H1 (cell line): ENCODE measurements around the gene SCFD1. TPM values are rescaled to one million over a fixed set of nuclear protein-coding genes. Genes with fewer than 3 reads are reported as not detected.

ENCODE experiments used
- CTCF ChIA-PET: fragments of 300-600 bp; sonication (Branson Sonifier 250); formaldehyde crosslinking; loops from one replicate; lab custom pipeline; 2021; ENCODE audit not compliant: partially characterized antibody; lab: Charles Lee
- POLR2A ChIA-PET: fragments of 300-600 bp; sonication (Branson Sonifier 250); formaldehyde crosslinking; loops from one replicate; lab custom pipeline; 2021; ENCODE audit warnings: inconsistent platforms; ENCODE audit not compliant: partially characterized antibody; lab: Charles Lee
- DNase-seq, 2 experiments: peaks; one replicate each; pipeline versions ENCODE4 v3.0.0 to v3.0.0-alpha.2; 2010 to 2022; ENCODE audit warnings: low spot score in 2 of 2, low read depth in 1 of 2, mixed read lengths in 1 of 2
- FAIRE-seq: peaks from 2 replicates; lab custom pipeline; 2011; peaks lifted over from hg19 to GRCh38; lab: Jason Lieb, UNC
- H2AFZ ChIP-seq: 2 replicates; pipeline ENCODE4 v1.8.1; 2012; ENCODE audit warnings: low read length, inconsistent platforms
- H2AK5ac ChIP-seq: 2 replicates; pipeline ENCODE4 v1.6.1; 2013; ENCODE audit warnings: low read depth, low read length
- H2BK120ac ChIP-seq: replicated peaks from 2 replicates; pipeline ENCODE3; 2013; ENCODE audit warnings: low read depth, low read length, inconsistent platforms
- H2BK12ac ChIP-seq: 2 replicates; pipeline ENCODE4 v1.6.1; 2013; ENCODE audit warnings: low read depth, low read length
- H2BK15ac ChIP-seq: 2 replicates; pipeline ENCODE4 v1.6.1; 2013; ENCODE audit warnings: low read length
- H2BK20ac ChIP-seq: 2 replicates; pipeline ENCODE4 v1.6.1; 2013; ENCODE audit warnings: low read length
- H2BK5ac ChIP-seq: 2 replicates; pipeline ENCODE4 v1.6.1; 2013; ENCODE audit warnings: low read depth, low read length
- H3K14ac ChIP-seq: 2 replicates; pipeline ENCODE4 v1.6.1; 2013; ENCODE audit warnings: inconsistent platforms; ENCODE audit not compliant: insufficient read length
- H3K18ac ChIP-seq: 2 replicates; pipeline ENCODE4 v1.6.1; 2013; ENCODE audit warnings: low read length; ENCODE audit errors: extremely low read depth
- H3K23ac ChIP-seq: 2 replicates; pipeline ENCODE4 v1.6.1; 2013; ENCODE audit warnings: inconsistent platforms; ENCODE audit not compliant: insufficient read length
- H3K23me2 ChIP-seq: 2 replicates; pipeline ENCODE4 v1.6.1; 2013; ENCODE audit warnings: low read depth, low read length
- H3K27ac ChIP-seq: 2 replicates; pipeline ENCODE4 v1.6.1; 2011; ENCODE audit warnings: low read depth, low read length, inconsistent platforms
- H3K27me3 ChIP-seq, 4 experiments: replicated peaks in 1 of 4; 1 replicate in 1 of 4; 2 replicates in 3 of 4; pipeline versions ENCODE4 v1.6.1 to v1.8.1; 2011 to 2013; ENCODE audit warnings: low read length in 3 of 4, mild to moderate bottlenecking in 3 of 4, inconsistent platforms in 2 of 4, mixed read lengths in 2 of 4, moderate library complexity in 1 of 4; ENCODE audit not compliant: control insufficient read depth in 3 of 4, insufficient read depth in 3 of 4; ENCODE audit errors: extremely low read depth in 1 of 4
- H3K36me3 ChIP-seq, 4 experiments: 2 replicates each; pipeline versions ENCODE4 v1.6.1 to v1.8.1; 2011 to 2013; ENCODE audit warnings: mild to moderate bottlenecking in 4 of 4, low read length in 3 of 4, moderate library complexity in 2 of 4, control low read depth in 1 of 4, inconsistent platforms in 1 of 4; ENCODE audit not compliant: insufficient read depth in 4 of 4, control insufficient read depth in 2 of 4
- H3K4ac ChIP-seq: replicated peaks from 2 replicates; pipeline ENCODE3; 2013; ENCODE audit warnings: low read length, low read depth, mixed read lengths, inconsistent platforms; ENCODE audit not compliant: insufficient read length
- H3K4me1 ChIP-seq, 4 experiments: replicated peaks in 1 of 4; 1 replicate in 1 of 4; 2 replicates in 3 of 4; pipeline versions ENCODE4 v1.6.1 to v1.8.1; 2011 to 2013; ENCODE audit warnings: low read length in 3 of 4, inconsistent platforms in 2 of 4, mixed read lengths in 1 of 4; ENCODE audit not compliant: insufficient read depth in 4 of 4, control insufficient read depth in 3 of 4
- H3K4me2 ChIP-seq, 2 experiments: 2 replicates each; pipeline versions ENCODE4 v1.6.1 to v1.8.1; 2011 to 2013; ENCODE audit warnings: low read depth in 2 of 2, low read length in 2 of 2, control low read depth in 1 of 2, inconsistent platforms in 1 of 2, mild to moderate bottlenecking in 1 of 2; ENCODE audit not compliant: insufficient read depth in 1 of 2
- H3K4me3 ChIP-seq, 4 experiments: fragments of 200-600, 300-600 bp in 1 of 4; sonication (generic), shearing (Covaris generic), sonication (Bioruptor Twin) in 1 of 4; 2 replicates each; pipeline versions ENCODE4 v1.5.1 to v1.8.1; 2011 to 2016; ENCODE audit warnings: low read length in 4 of 4, low read depth in 3 of 4, control low read depth in 2 of 4, inconsistent platforms in 2 of 4, mild to moderate bottlenecking in 2 of 4, mixed read lengths in 1 of 4, moderate library complexity in 1 of 4; ENCODE audit not compliant: insufficient read depth in 2 of 4; ENCODE audit errors: extremely low read depth in 1 of 4
- H3K56ac ChIP-seq: replicated peaks from 2 replicates; pipeline ENCODE3; 2013; ENCODE audit warnings: low read depth, mild to moderate bottlenecking, mixed read lengths, low read length, inconsistent platforms; ENCODE audit not compliant: insufficient read length
- H3K79me1 ChIP-seq: 2 replicates; pipeline ENCODE4 v1.6.1; 2013; ENCODE audit warnings: low read depth, low read length, control low read depth
- H3K79me2 ChIP-seq, 2 experiments: 2 replicates each; pipeline versions ENCODE4 v1.6.1 to v1.8.1; 2012 to 2013; ENCODE audit warnings: low read length in 2 of 2, mild to moderate bottlenecking in 2 of 2, inconsistent platforms in 1 of 2; ENCODE audit not compliant: insufficient read depth in 2 of 2, control insufficient read depth in 1 of 2
- H3K9ac ChIP-seq, 4 experiments: replicated peaks in 1 of 4; 1 replicate in 1 of 4; 2 replicates in 3 of 4; pipeline versions ENCODE4 v1.6.1 to v1.8.1; 2011 to 2013; ENCODE audit warnings: low read depth in 3 of 4, low read length in 3 of 4, control low read depth in 2 of 4, mild to moderate bottlenecking in 2 of 4, moderate library complexity in 2 of 4, inconsistent platforms in 1 of 4; ENCODE audit errors: extremely low read depth in 1 of 4
- H3K9me3 ChIP-seq, 2 experiments: 2 replicates each; pipeline versions ENCODE4 v1.6.1 to v1.8.1; 2012 to 2013; ENCODE audit warnings: mild to moderate bottlenecking in 2 of 2, moderate library complexity in 2 of 2, control low read depth in 1 of 2, inconsistent platforms in 1 of 2, low read depth in 1 of 2, low read length in 1 of 2, mixed read lengths in 1 of 2; ENCODE audit not compliant: insufficient read depth in 2 of 2
- H4K20me1 ChIP-seq, 2 experiments: replicated peaks in 1 of 2; 2 replicates each; pipeline versions ENCODE3 to v1.8.1; 2011 to 2013; ENCODE audit warnings: inconsistent platforms in 2 of 2, low read length in 2 of 2, mild to moderate bottlenecking in 1 of 2; ENCODE audit not compliant: insufficient read depth in 2 of 2, control insufficient read depth in 1 of 2
- H4K5ac ChIP-seq: 2 replicates; pipeline ENCODE4 v1.6.1; 2013; ENCODE audit warnings: low read length, low read depth, mixed read lengths, inconsistent platforms; ENCODE audit not compliant: insufficient read length
- H4K8ac ChIP-seq: 2 replicates; pipeline ENCODE4 v1.8.0; 2013; ENCODE audit warnings: mild to moderate bottlenecking, moderate library complexity, low read length, inconsistent platforms; ENCODE audit not compliant: insufficient read depth; ENCODE audit errors: extremely low read depth
- H4K91ac ChIP-seq: replicated peaks from 2 replicates; pipeline ENCODE3; 2013; ENCODE audit warnings: low read length, mixed read lengths, inconsistent platforms; ENCODE audit not compliant: insufficient read length
- CBX5 ChIP-seq: fragments of 300-800, 300-1000 bp; sonication (generic); IDR thresholded peaks from 2 replicates; pipeline ENCODE4 v1.7.1; 2016; ENCODE audit warnings: antibody characterized with exemption, low read length, low read depth
- CBX8 ChIP-seq: fragments of 300-800, 300-1000 bp; sonication (generic); IDR thresholded peaks from 2 replicates; pipeline ENCODE4 v1.7.1; 2016; ENCODE audit warnings: low read depth, low read length, borderline replicate concordance
- CHD2 ChIP-seq: IDR thresholded peaks from 2 replicates; pipeline ENCODE4 v1.6.1; 2012; ENCODE audit warnings: low read length, improper control_type of control experiment
- CTBP2 ChIP-seq: IDR thresholded peaks from 2 replicates; pipeline ENCODE4 v1.7.0; 2011; ENCODE audit warnings: borderline replicate concordance, mild to moderate bottlenecking, moderate library complexity, mixed read lengths, low read length; ENCODE audit not compliant: insufficient read depth, insufficient read length
- HDAC2 ChIP-seq, 2 experiments: fragments of 300-600 bp in 1 of 2; sonication (generic) in 1 of 2; IDR thresholded peaks; 2 replicates each; pipeline ENCODE4 v1.6.1; 2011 to 2012; ENCODE audit warnings: low read depth in 2 of 2, low read length in 2 of 2, mild to moderate bottlenecking in 2 of 2, moderate library complexity in 2 of 2, borderline replicate concordance in 1 of 2, inconsistent platforms in 1 of 2
- NRF1 ChIP-seq: IDR thresholded peaks from 2 replicates; pipeline ENCODE4 v1.6.1; 2011; ENCODE audit warnings: mild to moderate bottlenecking, low read depth, low read length, improper control_type of control experiment
- RAD21 ChIP-seq, 2 experiments: IDR thresholded peaks in 1 of 2; conservative IDR thresholded peaks in 1 of 2; 2 replicates each; pipeline ENCODE4 v1.6.1; 2011; ENCODE audit warnings: low read depth in 2 of 2, low read length in 2 of 2, improper control_type of control experiment in 1 of 2, inconsistent platforms in 1 of 2, mild to moderate bottlenecking in 1 of 2, moderate library complexity in 1 of 2
- SIRT6 ChIP-seq: IDR thresholded peaks from one replicate; pipeline ENCODE4 v1.7.1; 2012; ENCODE audit warnings: low read length, inconsistent platforms
- SRF ChIP-seq: IDR thresholded peaks from 2 replicates; pipeline ENCODE4 v1.6.1; 2011; ENCODE audit warnings: mild to moderate bottlenecking, low read depth, low read length, moderate library complexity
- TAF1 ChIP-seq: IDR thresholded peaks from 2 replicates; pipeline ENCODE4 v1.6.1; 2011; ENCODE audit warnings: mild to moderate bottlenecking, low read depth, low read length
- YY1 ChIP-seq: IDR thresholded peaks from 2 replicates; pipeline ENCODE4 v1.6.1; 2011; ENCODE audit warnings: low read depth, mild to moderate bottlenecking, low read length
- WGBS, 2 experiments: shearing (Covaris generic) in 1 of 2; methylation state at CpG; one replicate each; pipeline versions ENCODE4 v1.1.6 to v1.1.7; 2013 to 2015; ENCODE audit warnings: low lambda C conversion rate in 2 of 2, mixed read lengths in 2 of 2, inconsistent platforms in 1 of 2, low coverage in 1 of 2, missing lambda C conversion rate in 1 of 2; ENCODE audit not compliant: insufficient replicate concordance in 2 of 2, insufficient coverage in 1 of 2, insufficient read length in 1 of 2; ENCODE audit errors: extremely low coverage in 1 of 2, missing lambda C conversion rate in 1 of 2; 5-methylcytosine and 5-hydroxymethylcytosine counted together
- polyA plus RNA-seq, 7 experiments: library from polyadenylated mRNA; depleted of rRNA in 3 of 7; stranded (reverse) in 5 of 7; unstranded in 2 of 7; fragments of >200 nt in 5 of 7; fragments of 200-250 nt in 2 of 7; gene quantifications; 1 replicate in 5 of 7; 2 replicates in 1 of 7; 4 replicates in 1 of 7; pipeline versions ENCODE4 v1.2.1 to v1.2.3, GENCODE V29; 2011 to 2013; ENCODE audit warnings: missing spikeins in 2 of 7, mixed read lengths in 2 of 7
- total RNA-seq: library from RNA; stranded (reverse); fragmentation: NEBNext Ultra II Directional; extraction: Animal tissue kit (Norgen Biotek cat#: 25700); gene quantifications from 2 replicates; pipeline ENCODE4 v1.2.1, GENCODE V29; 2021
- TF ChIP-seq, protein P1 (sequence below), 3 experiments: IDR thresholded peaks; 1 replicate in 2 of 3; 2 replicates in 1 of 3; pipeline versions ENCODE4 v1.5.1 to v1.6.1; 2011; ENCODE audit warnings: low read length in 3 of 3, mild to moderate bottlenecking in 3 of 3, inconsistent platforms in 2 of 3, low read depth in 1 of 3, moderate library complexity in 1 of 3; ENCODE audit not compliant: insufficient read depth in 1 of 3; ENCODE audit errors: control extremely low read depth in 1 of 3

SCFD1 gene
- total and polyA plus RNA-seq, 2 of the 8 experiments (the other 6 are each of a cell fraction or from before 2014, with no cell fraction given) = 32.8 to 64.5 TPM

DNA sequence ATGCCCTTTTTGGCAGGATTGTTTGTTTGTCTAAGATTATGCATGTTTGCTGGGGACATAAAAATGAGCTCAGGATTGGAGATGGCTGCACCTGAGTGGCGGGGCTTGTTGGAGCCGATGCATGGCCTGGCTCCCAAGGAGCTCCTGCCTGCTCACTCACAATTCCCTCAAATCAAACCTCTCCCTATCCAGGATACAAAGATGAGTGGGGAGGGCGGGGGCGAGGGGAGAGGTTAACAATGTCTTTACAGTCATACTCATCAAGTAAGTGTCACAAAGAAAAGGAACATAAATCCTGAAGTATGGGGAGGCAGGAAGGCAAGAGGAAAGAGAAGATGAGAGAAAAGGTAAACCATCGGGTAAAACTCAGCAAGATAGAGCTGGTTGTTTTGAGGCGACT, 148.3 kb downstream of the SCFD1 start:
- Histone ChIP-seq H2BK15ac (no peak overlapping the region), H3K4me2 (no peak overlapping the region), H3K56ac (no peak overlapping the region), H3K23me2 (no peaks in the 10 kb centered on the region), H3K4ac (no peak overlapping the region), H2AFZ (no peak overlapping the region), H4K91ac (no peak overlapping the region), H2BK12ac (no peak overlapping the region), H2BK20ac (no peak overlapping the region), H3K79me1 (no peaks in the 10 kb centered on the region), H4K8ac (no peak overlapping the region), H4K20me1 (no peaks in the 10 kb centered on the region), H3K18ac (no peak overlapping the region), H3K27me3 (no peaks in the 10 kb centered on the region), H3K4me1 (no peaks in the 10 kb centered on the region), H2AK5ac (no peak overlapping the region), H3K23ac (no peak overlapping the region), H3K9ac (no peak overlapping the region), H3K4me3 (no peak overlapping the region), H3K9me3 (no peaks in the 10 kb centered on the region), H3K14ac (no peak overlapping the region), H2BK5ac (no peak overlapping the region), H4K5ac (no peak overlapping the region), H2BK120ac (no peak overlapping the region), H3K36me3 (no peaks in the 10 kb centered on the region), H3K79me2 (no peaks in the 10 kb centered on the region), H3K27ac (no peak overlapping the region)
- WGBS, 2 experiments = 79% methylated on average over 6 of the region's 6 CpGs; no CpG with 5 or more reads in 1 of the 2 experiments
- no peak for FAIRE-seq
- ChIA-PET CTCF (interaction anchor here (0.9 to 1.2 kb wide), 4 partner anchors 11 to 254 kb away, joined by 3 to 5 read pairs (median 4); no protein-coding TSS in a partner anchor), POLR2A (no interaction called here)
- DNase-seq = no peak
- TF ChIP-seq CHD2 (no peak), HDAC2 (IDR thresholded peaks at IDR 0.05; ENCODE audit: borderline replicate concordance in 1 of 2, low read depth in 2 of 2, low read length in 2 of 2) (no peak), YY1 (no peak), CTBP2 (no peak), NRF1 (no peak), SIRT6 (no peak), TAF1 (no peak), RAD21 (IDR thresholded peaks at IDR 0.05 in 1 of 2, conservative IDR thresholded peaks at IDR 0.05 in 1 of 2; ENCODE audit: low read depth in 2 of 2, low read length in 2 of 2) (no peak), SRF (no peak), CBX8 (no peak), CBX5 (no peak)
- TF ChIP-seq, protein P1, sequence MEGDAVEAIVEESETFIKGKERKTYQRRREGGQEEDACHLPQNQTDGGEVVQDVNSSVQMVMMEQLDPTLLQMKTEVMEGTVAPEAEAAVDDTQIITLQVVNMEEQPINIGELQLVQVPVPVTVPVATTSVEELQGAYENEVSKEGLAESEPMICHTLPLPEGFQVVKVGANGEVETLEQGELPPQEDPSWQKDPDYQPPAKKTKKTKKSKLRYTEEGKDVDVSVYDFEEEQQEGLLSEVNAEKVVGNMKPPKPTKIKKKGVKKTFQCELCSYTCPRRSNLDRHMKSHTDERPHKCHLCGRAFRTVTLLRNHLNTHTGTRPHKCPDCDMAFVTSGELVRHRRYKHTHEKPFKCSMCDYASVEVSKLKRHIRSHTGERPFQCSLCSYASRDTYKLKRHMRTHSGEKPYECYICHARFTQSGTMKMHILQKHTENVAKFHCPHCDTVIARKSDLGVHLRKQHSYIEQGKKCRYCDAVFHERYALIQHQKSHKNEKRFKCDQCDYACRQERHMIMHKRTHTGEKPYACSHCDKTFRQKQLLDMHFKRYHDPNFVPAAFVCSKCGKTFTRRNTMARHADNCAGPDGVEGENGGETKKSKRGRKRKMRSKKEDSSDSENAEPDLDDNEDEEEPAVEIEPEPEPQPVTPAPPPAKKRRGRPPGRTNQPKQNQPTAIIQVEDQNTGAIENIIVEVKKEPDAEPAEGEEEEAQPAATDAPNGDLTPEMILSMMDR (IDR thresholded peaks at IDR 0.05; ENCODE audit: control extremely low read depth in 1 of 3, insufficient read depth in 1 of 3, low read depth in 1 of 3, low read length in 3 of 3) = no peak
